Measurements from ENCODE around the gene HECTD1. TPM values are rescaled to one million over a fixed set of nuclear protein-coding genes. Genes with fewer than 3 reads are reported as not detected.

The HECTD1 gene
- polyA plus RNA-seq, 1 of the 3 experiments (the other 2 are of a cell fraction), result 43.2 TPM

DNA sequence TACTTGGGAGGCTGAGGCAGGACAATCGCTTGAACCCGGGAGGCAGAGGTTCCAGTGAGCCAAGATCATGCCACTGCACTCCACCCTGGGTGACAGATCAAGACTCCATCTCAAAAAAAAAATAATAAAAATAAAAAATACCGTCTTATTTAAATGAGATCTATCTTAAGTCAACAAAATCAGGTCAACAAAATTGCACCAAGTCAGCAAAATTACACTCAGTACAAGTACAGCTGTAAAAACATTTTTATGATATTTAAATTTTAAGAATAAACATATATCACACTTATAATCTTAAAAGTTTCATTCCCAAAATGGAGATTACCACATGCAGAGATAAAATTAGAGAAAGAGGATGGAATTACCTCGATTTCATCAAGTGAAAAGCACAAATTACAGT is 33.2 kb downstream of the HECTD1 start:
- peaks cover 23% of the 10 kb centered on the region for H3K79me2 ChIP-seq (ENCODE audit: insufficient read depth)
- TF ChIP-seq GATA2 (CRISPR knock-in tag; IDR thresholded peaks at IDR 0.05), result no peak
- TF ChIP-seq GABPA (IDR thresholded peaks at IDR 0.05; ENCODE audit: low read depth), result no peak
- H3K9me2 ChIP-seq, result no peaks in the 10 kb centered on the region
- POLR2A ChIA-PET, result no interaction called here
- peaks cover 32 to 60% of the 10 kb centered on the region in 2 experiments for H3K36me3 ChIP-seq (replicated peaks in 1 of 2; ENCODE audit: control insufficient read depth in 1 of 2, insufficient read depth in 2 of 2, low read length in 1 of 2)
- H3K27ac ChIP-seq (ENCODE audit: low read depth in 2 of 2, low read length in 1 of 2), result no peak overlapping the region
- peaks cover 0 to 12% of the 10 kb centered on the region in 2 experiments; a peak in 1 of 4 replicates for H3K4me1 ChIP-seq (ENCODE audit: control insufficient read depth in 1 of 2, insufficient read depth in 2 of 2, low read depth in 1 of 2, low read length in 1 of 2)
- H3K4me3 ChIP-seq (ENCODE audit: low read depth in 2 of 2, low read length in 1 of 2), result no peak overlapping the region
- CTCF ChIA-PET, result no interaction called here
- H3F3A ChIP-seq (replicated peaks; ENCODE audit: insufficient read depth), result peaks cover 18% of the 10 kb centered on the region
- no peak overlapping the region for H3K9ac ChIP-seq
- H3K4me2 ChIP-seq, result no peak overlapping the region
- H2AFZ ChIP-seq (ENCODE audit: low read depth), result no peak overlapping the region
- H4K20me1 ChIP-seq (ENCODE audit: insufficient read depth), result no peaks in the 10 kb centered on the region
- no peak for DNase-seq
- H3K9me3 ChIP-seq, result no peaks in the 10 kb centered on the region
- WGBS (ENCODE audit: low lambda C conversion rate), result over 99% methylated on average over 4 of the region's 4 CpGs
- no peaks in the 10 kb centered on the region for H3K27me3 ChIP-seq (ENCODE audit: insufficient read depth)

- H3K9ac ChIP-seq, result no peak overlapping the region
- H3K27me3 ChIP-seq (ENCODE audit: insufficient read depth), result no peaks in the 10 kb centered on the region
- peaks cover 40 to 65% of the 10 kb centered on the region in 2 experiments for H3K36me3 ChIP-seq (replicated peaks in 1 of 2; ENCODE audit: control insufficient read depth in 1 of 2, insufficient read depth in 2 of 2, low read length in 1 of 2)
- H3K79me2 ChIP-seq (ENCODE audit: insufficient read depth), result peaks cover 13% of the 10 kb centered on the region
- H3K27ac ChIP-seq (ENCODE audit: low read depth in 2 of 2, low read length in 1 of 2), result no peak overlapping the region
- POLR2A ChIA-PET, result no interaction called here
- WGBS (ENCODE audit: low lambda C conversion rate), result 95% methylated on average over 15 of the region's 15 CpGs
- H3F3A ChIP-seq (replicated peaks; ENCODE audit: insufficient read depth), result peaks cover 18% of the 10 kb centered on the region
- no peak for DNase-seq
- no peaks in the 10 kb centered on the region for H3K9me3 ChIP-seq
- H2AFZ ChIP-seq (ENCODE audit: low read depth), result no peak overlapping the region
- H3K4me1 ChIP-seq (ENCODE audit: control insufficient read depth in 1 of 2, insufficient read depth in 2 of 2, low read depth in 1 of 2, low read length in 1 of 2), result peaks cover 0 to 12% of the 10 kb centered on the region in 2 experiments; a peak in 1 of 4 replicates
- H3K9me2 ChIP-seq, result no peaks in the 10 kb centered on the region
- TF ChIP-seq ELF1 (IDR thresholded peaks at IDR 0.05) (no peak), TEAD4 (IDR thresholded peaks at IDR 0.05; ENCODE audit: borderline replicate concordance, insufficient read depth) (no peak), FOXJ3 (CRISPR knock-in tag; IDR thresholded peaks at IDR 0.05) (no peak), RFX5 (IDR thresholded peaks at IDR 0.05; ENCODE audit: low read length) (no peak), RAD21 (IDR thresholded peaks at IDR 0.05; ENCODE audit: low read length) (no peak), FOXM1 (IDR thresholded peaks at IDR 0.05; ENCODE audit: low read depth) (no peak), EZH2phosphoT487 (IDR thresholded peaks at IDR 0.05; ENCODE audit: borderline replicate concordance, low read depth) (no peak), MXI1 (IDR thresholded peaks at IDR 0.05; ENCODE audit: low read depth, low read length) (no peak), RXRA (IDR thresholded peaks at IDR 0.05; ENCODE audit: borderline replicate concordance, low read depth) (no peak), SIN3A (IDR thresholded peaks at IDR 0.05; ENCODE audit: borderline replicate concordance, low read depth, low read length) (no peak), SMC3 (IDR thresholded peaks at IDR 0.05; ENCODE audit: low read depth, low read length) (no peak)
- TF ChIP-seq, protein P1, sequence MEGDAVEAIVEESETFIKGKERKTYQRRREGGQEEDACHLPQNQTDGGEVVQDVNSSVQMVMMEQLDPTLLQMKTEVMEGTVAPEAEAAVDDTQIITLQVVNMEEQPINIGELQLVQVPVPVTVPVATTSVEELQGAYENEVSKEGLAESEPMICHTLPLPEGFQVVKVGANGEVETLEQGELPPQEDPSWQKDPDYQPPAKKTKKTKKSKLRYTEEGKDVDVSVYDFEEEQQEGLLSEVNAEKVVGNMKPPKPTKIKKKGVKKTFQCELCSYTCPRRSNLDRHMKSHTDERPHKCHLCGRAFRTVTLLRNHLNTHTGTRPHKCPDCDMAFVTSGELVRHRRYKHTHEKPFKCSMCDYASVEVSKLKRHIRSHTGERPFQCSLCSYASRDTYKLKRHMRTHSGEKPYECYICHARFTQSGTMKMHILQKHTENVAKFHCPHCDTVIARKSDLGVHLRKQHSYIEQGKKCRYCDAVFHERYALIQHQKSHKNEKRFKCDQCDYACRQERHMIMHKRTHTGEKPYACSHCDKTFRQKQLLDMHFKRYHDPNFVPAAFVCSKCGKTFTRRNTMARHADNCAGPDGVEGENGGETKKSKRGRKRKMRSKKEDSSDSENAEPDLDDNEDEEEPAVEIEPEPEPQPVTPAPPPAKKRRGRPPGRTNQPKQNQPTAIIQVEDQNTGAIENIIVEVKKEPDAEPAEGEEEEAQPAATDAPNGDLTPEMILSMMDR (IDR thresholded peaks at IDR 0.05), result no peak
- TF ChIP-seq, protein P2, sequence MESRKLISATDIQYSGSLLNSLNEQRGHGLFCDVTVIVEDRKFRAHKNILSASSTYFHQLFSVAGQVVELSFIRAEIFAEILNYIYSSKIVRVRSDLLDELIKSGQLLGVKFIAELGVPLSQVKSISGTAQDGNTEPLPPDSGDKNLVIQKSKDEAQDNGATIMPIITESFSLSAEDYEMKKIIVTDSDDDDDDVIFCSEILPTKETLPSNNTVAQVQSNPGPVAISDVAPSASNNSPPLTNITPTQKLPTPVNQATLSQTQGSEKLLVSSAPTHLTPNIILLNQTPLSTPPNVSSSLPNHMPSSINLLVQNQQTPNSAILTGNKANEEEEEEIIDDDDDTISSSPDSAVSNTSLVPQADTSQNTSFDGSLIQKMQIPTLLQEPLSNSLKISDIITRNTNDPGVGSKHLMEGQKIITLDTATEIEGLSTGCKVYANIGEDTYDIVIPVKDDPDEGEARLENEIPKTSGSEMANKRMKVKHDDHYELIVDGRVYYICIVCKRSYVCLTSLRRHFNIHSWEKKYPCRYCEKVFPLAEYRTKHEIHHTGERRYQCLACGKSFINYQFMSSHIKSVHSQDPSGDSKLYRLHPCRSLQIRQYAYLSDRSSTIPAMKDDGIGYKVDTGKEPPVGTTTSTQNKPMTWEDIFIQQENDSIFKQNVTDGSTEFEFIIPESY (IDR thresholded peaks at IDR 0.05; ENCODE audit: borderline replicate concordance, low read depth), result no peak
- CTCF ChIA-PET, result interaction anchor here (1.1 kb wide), 1 partner anchor 35 kb away, joined by 6 read pairs; the partner anchor contains the start of gene HECTD1
- no peak overlapping the region for H3K4me3 ChIP-seq (ENCODE audit: low read depth in 2 of 2, low read length in 1 of 2)
- no peaks in the 10 kb centered on the region for H4K20me1 ChIP-seq (ENCODE audit: insufficient read depth)
- no peak overlapping the region for H3K4me2 ChIP-seq
Observed at GRCh38 chr14:31173120-31173837, 34.3 kb downstream of the HECTD1 start.
